ENCODE data around the gene MACF1.

Gene MACF1

DNA sequence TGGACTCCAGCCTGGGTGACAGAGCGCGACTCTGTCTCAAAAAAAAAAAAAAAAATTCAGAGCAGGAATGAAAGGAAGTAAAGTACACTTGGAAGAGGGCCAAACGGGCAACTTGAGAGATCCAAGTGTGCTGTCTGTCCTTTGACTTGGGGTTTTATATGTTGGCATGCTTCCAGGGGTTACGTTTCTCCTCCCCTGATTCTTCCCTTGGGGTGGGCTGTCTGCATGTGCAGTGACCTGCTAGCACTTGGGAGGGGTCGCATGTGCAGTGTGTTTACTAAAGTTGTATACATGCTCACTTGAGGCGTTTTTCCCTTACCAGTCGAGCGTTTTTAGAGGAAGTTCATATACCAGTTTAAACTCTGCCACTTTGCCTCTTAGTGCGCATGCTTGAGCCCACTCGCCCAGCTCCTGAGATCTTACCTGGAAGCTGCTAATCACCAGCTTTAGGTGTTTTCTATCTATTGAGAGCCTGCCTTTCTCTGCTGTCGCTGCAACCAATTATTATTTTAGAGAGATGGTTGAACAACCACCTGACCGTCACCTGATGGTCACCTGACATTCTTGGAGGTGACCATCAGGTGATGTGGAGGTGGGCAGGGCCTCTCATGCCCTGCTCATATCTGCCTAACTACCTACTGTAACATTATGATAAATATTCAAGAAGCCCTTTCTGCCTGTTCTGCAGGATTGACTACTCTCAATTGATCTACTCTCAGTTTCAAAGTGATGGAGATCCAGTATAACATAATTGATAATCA lies 140.1 kb downstream of the MACF1 start:
- H3K4me1 ChIP-seq (ENCODE audit: control insufficient read depth, insufficient read depth, low read length) = no peaks in the 10 kb centered on the region
- 95% methylated on average over 12 of the region's 12 CpGs for WGBS, 2 experiments
- no peak overlapping the region for H3K27ac ChIP-seq (ENCODE audit: insufficient read depth, low read depth, low read length, poor library complexity, severe bottlenecking)
- no peaks in the 10 kb centered on the region for H3K27me3 ChIP-seq (ENCODE audit: control insufficient read depth, insufficient read depth, low read length, poor library complexity, severe bottlenecking)
- peaks cover 39% of the 10 kb centered on the region for H3K36me3 ChIP-seq (ENCODE audit: control insufficient read depth, insufficient read depth, low read length)
- H3K9me3 ChIP-seq (ENCODE audit: control insufficient read depth, low read length) = no peaks in the 10 kb centered on the region
- no peak overlapping the region for H3K4me3 ChIP-seq (ENCODE audit: insufficient read depth, low read depth, low read length)

DNA sequence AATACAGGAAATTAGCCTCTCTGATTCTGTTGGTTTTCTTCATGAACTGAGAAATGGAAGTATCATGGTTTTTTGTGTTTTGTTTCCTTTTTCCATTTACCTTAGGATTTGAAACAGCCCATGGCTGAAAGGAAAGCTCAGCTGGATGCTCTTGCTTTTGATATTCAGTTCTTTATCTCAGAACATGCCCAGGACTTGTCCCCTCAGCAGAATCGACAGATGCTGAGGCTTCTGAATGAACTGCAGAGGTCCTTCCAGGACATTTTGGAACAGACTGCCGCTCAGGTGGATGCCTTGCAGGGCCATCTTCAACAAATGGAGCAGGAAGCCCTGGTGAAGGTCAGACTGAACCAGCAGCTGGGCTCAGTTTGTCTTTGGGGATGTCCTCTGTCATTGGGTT lies 142.4 kb downstream of the MACF1 start:
- Histone ChIP-seq H3K4me3 (ENCODE audit: insufficient read depth, low read depth, low read length) (no peak overlapping the region), H3K27ac (ENCODE audit: insufficient read depth, low read depth, low read length, poor library complexity, severe bottlenecking) (no peak overlapping the region), H3K4me1 (ENCODE audit: control insufficient read depth, insufficient read depth, low read length) (no peaks in the 10 kb centered on the region), H3K9me3 (ENCODE audit: control insufficient read depth, low read length) (no peaks in the 10 kb centered on the region), H3K36me3 (ENCODE audit: control insufficient read depth, insufficient read depth, low read length) (peaks cover 43% of the 10 kb centered on the region), H3K27me3 (ENCODE audit: control insufficient read depth, insufficient read depth, low read length, poor library complexity, severe bottlenecking) (no peaks in the 10 kb centered on the region)
- WGBS, 2 experiments = 39 to 46% methylated on average over 2 of the region's 2 CpGs

DNA sequence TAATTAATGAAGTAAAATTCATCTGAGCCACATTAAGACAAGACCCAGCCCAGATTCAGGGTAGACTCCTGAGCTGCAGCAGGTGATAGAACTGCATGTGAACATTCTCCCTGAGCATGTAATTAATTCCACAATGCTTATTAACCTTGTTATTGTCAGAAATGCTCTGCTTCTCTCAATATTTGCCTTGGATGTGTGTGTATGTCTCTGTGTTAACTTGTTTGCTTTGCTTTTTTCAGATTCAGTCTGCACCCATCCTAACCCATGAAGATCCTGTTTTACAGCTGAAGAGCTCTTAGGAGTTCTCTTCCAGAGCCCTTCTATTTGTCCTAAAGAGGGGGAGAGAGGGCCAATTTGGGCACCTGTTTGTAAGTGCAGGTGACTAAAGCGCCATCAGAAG lies 143.8 kb downstream of the MACF1 start:
- no peaks in the 10 kb centered on the region for H3K9me3 ChIP-seq (ENCODE audit: control insufficient read depth, low read length)
- no peaks in the 10 kb centered on the region for H3K27me3 ChIP-seq (ENCODE audit: control insufficient read depth, insufficient read depth, low read length, poor library complexity, severe bottlenecking)
- 100% methylated on average over 1 of the region's 1 CpG for WGBS, 2 experiments
- no peak overlapping the region for H3K4me3 ChIP-seq (ENCODE audit: insufficient read depth, low read depth, low read length)
- no peak overlapping the region for H3K27ac ChIP-seq (ENCODE audit: insufficient read depth, low read depth, low read length, poor library complexity, severe bottlenecking)
- H3K4me1 ChIP-seq (ENCODE audit: control insufficient read depth, insufficient read depth, low read length) = no peaks in the 10 kb centered on the region
- peaks cover 53% of the 10 kb centered on the region for H3K36me3 ChIP-seq (ENCODE audit: control insufficient read depth, insufficient read depth, low read length)

DNA sequence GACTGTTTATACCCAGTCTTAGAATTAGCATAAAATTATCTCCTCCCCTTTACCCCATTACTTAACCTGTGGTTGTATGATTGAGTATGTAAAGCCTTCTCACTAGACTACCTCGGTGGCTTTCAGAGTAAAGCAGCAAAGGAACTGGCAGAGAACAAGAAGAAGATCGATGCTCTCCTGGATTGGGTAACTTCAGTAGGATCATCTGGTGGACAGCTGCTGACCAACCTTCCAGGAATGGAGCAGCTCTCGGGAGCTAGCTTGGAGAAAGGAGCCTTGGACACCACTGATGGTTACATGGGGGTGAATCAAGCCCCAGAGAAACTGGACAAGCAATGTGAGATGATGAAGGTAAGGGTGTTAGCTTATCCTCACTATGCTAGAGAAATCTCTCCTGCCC lies 148.4 kb downstream of the MACF1 start:
- 96 to 97% methylated on average over 3 of the region's 3 CpGs for WGBS, 2 experiments
- no peaks in the 10 kb centered on the region for H3K9me3 ChIP-seq (ENCODE audit: control insufficient read depth, low read length)
- no peak overlapping the region for H3K27ac ChIP-seq (ENCODE audit: insufficient read depth, low read depth, low read length, poor library complexity, severe bottlenecking)
- no peak overlapping the region for H3K4me3 ChIP-seq (ENCODE audit: insufficient read depth, low read depth, low read length)
- H3K27me3 ChIP-seq (ENCODE audit: control insufficient read depth, insufficient read depth, low read length, poor library complexity, severe bottlenecking) = no peaks in the 10 kb centered on the region
- H3K36me3 ChIP-seq (ENCODE audit: control insufficient read depth, insufficient read depth, low read length) = peaks cover 67% of the 10 kb centered on the region
- no peaks in the 10 kb centered on the region for H3K4me1 ChIP-seq (ENCODE audit: control insufficient read depth, insufficient read depth, low read length)

DNA sequence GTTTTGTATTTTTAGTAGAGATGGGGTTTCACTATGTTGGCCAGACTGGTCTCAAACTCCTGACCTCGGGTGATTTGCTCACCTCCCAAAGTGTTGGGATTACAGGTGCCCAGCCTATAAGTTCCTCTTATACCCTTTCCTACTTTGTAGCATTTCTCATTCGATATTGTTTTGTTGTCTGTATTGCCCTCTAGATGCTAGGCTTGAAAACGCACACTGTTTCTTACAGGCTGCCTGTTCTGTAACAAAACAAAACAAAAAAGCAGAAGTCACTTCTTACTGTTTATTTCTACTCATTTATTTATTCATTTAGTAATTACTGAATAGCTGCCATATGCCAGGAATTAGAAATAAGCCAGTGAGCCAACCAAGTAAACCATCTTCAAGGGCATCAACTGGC lies 150.1 kb downstream of the MACF1 start:
- 93 to 96% methylated on average over 3 of the region's 3 CpGs for WGBS, 2 experiments
- no peak overlapping the region for H3K4me3 ChIP-seq (ENCODE audit: insufficient read depth, low read depth, low read length)
- H3K27me3 ChIP-seq (ENCODE audit: control insufficient read depth, insufficient read depth, low read length, poor library complexity, severe bottlenecking) = no peaks in the 10 kb centered on the region
- peaks cover 71% of the 10 kb centered on the region for H3K36me3 ChIP-seq (ENCODE audit: control insufficient read depth, insufficient read depth, low read length)
- H3K27ac ChIP-seq (ENCODE audit: insufficient read depth, low read depth, low read length, poor library complexity, severe bottlenecking) = no peak overlapping the region
- no peaks in the 10 kb centered on the region for H3K4me1 ChIP-seq (ENCODE audit: control insufficient read depth, insufficient read depth, low read length)
- H3K9me3 ChIP-seq (ENCODE audit: control insufficient read depth, low read length) = no peaks in the 10 kb centered on the region

DNA sequence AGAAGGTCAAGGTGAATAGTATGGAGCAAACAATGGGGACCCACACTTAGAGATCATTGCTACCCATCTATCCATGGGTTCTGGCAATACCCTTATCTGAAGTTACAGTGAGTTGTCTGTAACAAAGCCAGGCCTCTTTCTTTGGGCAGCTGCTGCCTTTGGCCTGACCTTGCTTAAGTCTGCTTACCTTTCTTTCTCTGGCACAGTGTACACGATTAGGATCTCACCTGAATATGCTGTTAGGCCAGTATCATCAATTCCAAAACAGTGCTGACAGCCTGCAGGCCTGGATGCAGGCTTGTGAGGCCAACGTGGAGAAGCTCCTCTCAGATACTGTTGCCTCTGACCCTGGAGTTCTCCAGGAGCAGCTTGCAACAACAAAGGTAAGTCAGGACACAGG lies 154.0 kb downstream of the MACF1 start:
- Histone ChIP-seq H3K36me3 (ENCODE audit: control insufficient read depth, insufficient read depth, low read length) (peaks cover 67% of the 10 kb centered on the region), H3K4me1 (ENCODE audit: control insufficient read depth, insufficient read depth, low read length) (no peaks in the 10 kb centered on the region)
- 92 to 95% methylated on average over 2 of the region's 2 CpGs for WGBS, 2 experiments

DNA sequence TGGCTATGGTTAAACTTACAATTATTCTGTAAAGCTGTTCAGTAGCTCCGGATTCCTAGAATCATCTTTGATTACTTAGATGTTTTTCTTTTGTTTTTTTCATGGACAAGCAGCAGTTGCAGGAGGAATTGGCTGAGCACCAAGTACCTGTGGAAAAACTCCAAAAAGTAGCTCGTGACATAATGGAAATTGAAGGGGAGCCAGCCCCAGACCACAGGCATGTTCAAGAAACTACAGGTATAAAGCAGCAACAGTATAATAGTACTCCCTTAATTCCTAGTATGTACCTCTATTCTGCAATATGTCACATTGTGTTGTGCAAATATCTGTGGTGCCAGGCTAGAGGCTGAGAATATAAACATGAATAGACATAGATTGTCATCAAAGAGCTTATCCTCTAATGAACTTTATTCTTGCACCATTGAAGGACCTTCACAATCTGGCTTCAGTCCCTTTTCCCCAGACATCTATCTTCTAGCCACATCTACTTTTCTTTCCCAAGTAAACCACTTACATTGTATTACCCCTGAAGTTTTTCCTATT lies 154.6 kb downstream of the MACF1 start:
- Histone ChIP-seq H3K36me3 (ENCODE audit: control insufficient read depth, insufficient read depth, low read length) (peaks cover 60% of the 10 kb centered on the region), H3K9me3 (ENCODE audit: control insufficient read depth, low read length) (no peaks in the 10 kb centered on the region)

More for the DNA sequence above, 154.0 kb downstream of the MACF1 start:
- no peaks in the 10 kb centered on the region for H3K9me3 ChIP-seq (ENCODE audit: control insufficient read depth, low read length)
- no peak overlapping the region for H3K4me3 ChIP-seq (ENCODE audit: insufficient read depth, low read depth, low read length)
- H3K27me3 ChIP-seq (ENCODE audit: control insufficient read depth, insufficient read depth, low read length, poor library complexity, severe bottlenecking) = no peaks in the 10 kb centered on the region
- no peak overlapping the region for H3K27ac ChIP-seq (ENCODE audit: insufficient read depth, low read depth, low read length, poor library complexity, severe bottlenecking)

DNA sequence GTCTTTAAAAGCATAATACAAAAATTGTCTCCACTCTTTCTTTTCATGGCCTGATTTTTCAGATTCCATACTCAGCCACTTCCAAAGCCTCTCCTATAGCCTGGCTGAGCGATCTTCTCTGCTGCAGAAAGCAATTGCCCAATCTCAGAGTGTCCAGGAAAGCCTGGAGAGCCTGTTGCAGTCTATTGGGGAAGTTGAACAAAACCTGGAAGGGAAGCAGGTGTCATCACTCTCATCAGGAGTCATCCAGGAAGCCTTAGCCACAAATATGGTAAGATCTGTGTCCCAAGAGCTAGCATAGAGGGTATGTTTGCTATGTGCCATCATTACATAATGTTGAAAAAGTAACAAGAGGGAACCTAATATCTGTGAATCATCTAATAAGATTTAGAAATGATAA lies 156.2 kb downstream of the MACF1 start:
- Histone ChIP-seq H3K4me1 (ENCODE audit: control insufficient read depth, insufficient read depth, low read length) (no peaks in the 10 kb centered on the region), H3K4me3 (ENCODE audit: insufficient read depth, low read depth, low read length) (no peak overlapping the region), H3K9me3 (ENCODE audit: control insufficient read depth, low read length) (no peaks in the 10 kb centered on the region), H3K36me3 (ENCODE audit: control insufficient read depth, insufficient read depth, low read length) (peaks cover 59% of the 10 kb centered on the region), H3K27me3 (ENCODE audit: control insufficient read depth, insufficient read depth, low read length, poor library complexity, severe bottlenecking) (no peaks in the 10 kb centered on the region), H3K27ac (ENCODE audit: insufficient read depth, low read depth, low read length, poor library complexity, severe bottlenecking) (no peak overlapping the region)
- 90 to 100% methylated on average over 1 of the region's 1 CpG for WGBS, 2 experiments

More for the DNA sequence above, 154.6 kb downstream of the MACF1 start:
- 93 to 94% methylated on average over 2 of the region's 2 CpGs for WGBS, 2 experiments
- Histone ChIP-seq H3K27ac (ENCODE audit: insufficient read depth, low read depth, low read length, poor library complexity, severe bottlenecking) (no peak overlapping the region), H3K4me3 (ENCODE audit: insufficient read depth, low read depth, low read length) (no peak overlapping the region), H3K27me3 (ENCODE audit: control insufficient read depth, insufficient read depth, low read length, poor library complexity, severe bottlenecking) (no peaks in the 10 kb centered on the region), H3K4me1 (ENCODE audit: control insufficient read depth, insufficient read depth, low read length) (no peaks in the 10 kb centered on the region)

DNA sequence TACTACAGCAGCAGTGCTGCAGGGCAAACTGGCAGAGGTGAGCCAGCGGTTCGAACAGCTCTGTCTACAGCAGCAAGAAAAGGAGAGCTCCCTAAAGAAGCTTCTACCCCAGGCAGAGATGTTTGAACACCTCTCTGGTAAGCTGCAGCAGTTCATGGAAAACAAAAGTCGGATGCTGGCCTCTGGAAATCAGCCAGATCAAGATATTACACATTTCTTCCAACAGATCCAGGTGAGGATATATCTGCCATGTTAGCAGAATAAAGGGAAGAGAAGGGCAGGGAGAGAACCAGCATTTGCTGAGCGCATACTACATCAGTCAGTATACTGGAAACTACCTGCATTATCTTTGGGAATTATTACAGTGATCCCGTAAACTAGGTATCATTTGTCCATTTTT lies 157.0 kb downstream of the MACF1 start:
- no peak overlapping the region for H3K4me3 ChIP-seq (ENCODE audit: insufficient read depth, low read depth, low read length)
- H3K4me1 ChIP-seq (ENCODE audit: control insufficient read depth, insufficient read depth, low read length) = no peaks in the 10 kb centered on the region

DNA sequence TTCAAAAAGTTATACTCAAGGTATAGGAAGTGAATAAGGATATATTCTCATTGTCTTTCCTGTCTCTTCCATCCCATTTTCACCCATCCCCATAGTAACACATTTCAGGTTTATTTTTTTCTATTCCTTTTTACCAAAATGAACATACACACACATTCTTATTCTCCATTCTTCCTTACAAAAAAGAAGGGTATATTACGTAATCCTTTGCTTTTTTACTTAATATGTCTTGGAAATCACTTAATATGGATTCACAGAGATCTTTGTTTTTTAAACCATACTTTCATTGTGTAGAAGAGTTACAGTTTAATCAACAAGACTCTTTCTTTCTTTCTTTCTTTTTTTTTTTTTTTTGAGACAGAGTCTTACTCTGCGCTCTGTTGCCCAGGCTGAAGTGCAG lies 158.8 kb downstream of the MACF1 start:
- 87 to 96% methylated on average over 1 of the region's 2 CpGs for WGBS, 2 experiments
- Histone ChIP-seq H3K36me3 (ENCODE audit: control insufficient read depth, insufficient read depth, low read length) (peaks cover 40% of the 10 kb centered on the region), H3K4me3 (ENCODE audit: insufficient read depth, low read depth, low read length) (no peak overlapping the region), H3K27me3 (ENCODE audit: control insufficient read depth, insufficient read depth, low read length, poor library complexity, severe bottlenecking) (no peaks in the 10 kb centered on the region), H3K27ac (ENCODE audit: insufficient read depth, low read depth, low read length, poor library complexity, severe bottlenecking) (no peak overlapping the region), H3K9me3 (ENCODE audit: control insufficient read depth, low read length) (no peaks in the 10 kb centered on the region), H3K4me1 (ENCODE audit: control insufficient read depth, insufficient read depth, low read length) (no peaks in the 10 kb centered on the region)

More for the DNA sequence above, 157.0 kb downstream of the MACF1 start:
- Histone ChIP-seq H3K27me3 (ENCODE audit: control insufficient read depth, insufficient read depth, low read length, poor library complexity, severe bottlenecking) (no peaks in the 10 kb centered on the region), H3K27ac (ENCODE audit: insufficient read depth, low read depth, low read length, poor library complexity, severe bottlenecking) (no peak overlapping the region), H3K9me3 (ENCODE audit: control insufficient read depth, low read length) (no peaks in the 10 kb centered on the region), H3K36me3 (ENCODE audit: control insufficient read depth, insufficient read depth, low read length) (peaks cover 54% of the 10 kb centered on the region)
- WGBS, 2 experiments = 95% methylated on average over 5 of the region's 5 CpGs
